Loucy (cell line): ENCODE measurements around the gene CBX8.
A peak's percentile ranks its signal among the peaks of the same experiment; 100 is the strongest.

Source experiments
- H2AFZ ChIP-seq: fragments of 200-600 bp; sonication (generic); 2 replicates; pipeline ENCODE4 v1.6.0; 2016; ENCODE audit warnings: antibody characterized with exemption, mild to moderate bottlenecking, low read length, moderate library complexity
- H3F3A ChIP-seq: fragments of 200-600 bp; 2 replicates; pipeline ENCODE4 v1.6.0; 2016; ENCODE audit warnings: antibody characterized with exemption, low read depth, mild to moderate bottlenecking
- H3K27me3 ChIP-seq: fragments of 200-600 bp; sonication (generic); 2 replicates; pipeline ENCODE4 v1.6.1; 2014; ENCODE audit warnings: low read length, mild to moderate bottlenecking; ENCODE audit not compliant: insufficient read depth, poor library complexity, severe bottlenecking
- H3K36me3 ChIP-seq: fragments of 200-600 bp; sonication (generic); 2 replicates; pipeline ENCODE4 v1.6.1; 2016; ENCODE audit warnings: low read length; ENCODE audit not compliant: insufficient read depth
- H3K4me1 ChIP-seq: fragments of 200-600 bp; sonication (generic); 2 replicates; pipeline ENCODE4 v1.5.1; 2014; ENCODE audit warnings: low read length, mild to moderate bottlenecking; ENCODE audit not compliant: insufficient read depth, poor library complexity, severe bottlenecking
- H3K4me2 ChIP-seq: fragments of 200-600 bp; sonication (generic); 2 replicates; pipeline ENCODE4 v1.6.0; 2014; ENCODE audit warnings: antibody characterized with exemption, low read length, low read depth, mild to moderate bottlenecking; ENCODE audit not compliant: poor library complexity, severe bottlenecking
- H3K4me3 ChIP-seq: fragments of 200-600 bp; sonication (generic); 2 replicates; pipeline ENCODE4 v1.5.1; 2014; ENCODE audit warnings: low read length, mild to moderate bottlenecking, mixed read lengths; ENCODE audit not compliant: poor library complexity, severe bottlenecking
- H3K79me2 ChIP-seq: fragments of 200-600 bp; sonication (generic); 2 replicates; pipeline ENCODE4 v1.6.1; 2014; ENCODE audit warnings: low read length; ENCODE audit not compliant: insufficient read depth
- H3K9ac ChIP-seq: fragments of 200-600 bp; sonication (generic); 2 replicates; pipeline ENCODE4 v1.6.0; 2014; ENCODE audit warnings: mild to moderate bottlenecking, low read depth, low read length, moderate library complexity; ENCODE audit not compliant: poor library complexity, severe bottlenecking
- H3K9me2 ChIP-seq: fragments of 200-600 bp; sonication (generic); replicated peaks from 2 replicates; pipeline ENCODE4 v1.6.1; 2016; ENCODE audit warnings: low read depth, low read length, mixed read lengths
- H3K9me3 ChIP-seq: fragments of 200-600 bp; sonication (generic); 2 replicates; pipeline ENCODE4 v1.6.1; 2014; ENCODE audit warnings: mild to moderate bottlenecking, antibody characterized with exemption, low read length, low read depth; ENCODE audit not compliant: insufficient read depth
- H4K20me1 ChIP-seq: fragments of 200-600 bp; sonication (generic); 2 replicates; pipeline ENCODE4 v1.6.0; 2014; ENCODE audit warnings: antibody characterized with exemption, low read length, mild to moderate bottlenecking; ENCODE audit not compliant: insufficient read depth, poor library complexity, severe bottlenecking
- EZH2phosphoT487 ChIP-seq: fragments of 200-600 bp; IDR thresholded peaks from 2 replicates; pipeline ENCODE4 v1.6.1; 2018; ENCODE audit warnings: antibody characterized with exemption, mild to moderate bottlenecking, moderate library complexity, borderline replicate concordance
- TF ChIP-seq, protein P1 (sequence below): fragments of 200-600 bp; sonication (generic); conservative IDR thresholded peaks from 2 replicates; pipeline ENCODE4 v1.5.1; 2014; ENCODE audit warnings: mild to moderate bottlenecking, antibody characterized with exemption, low read length

CBX8 gene

GRCh38 chr17:79796444-79796762 lies 474 bp downstream of the CBX8 start:
- no peak for TF ChIP-seq EZH2phosphoT487
- TF ChIP-seq, protein P1, sequence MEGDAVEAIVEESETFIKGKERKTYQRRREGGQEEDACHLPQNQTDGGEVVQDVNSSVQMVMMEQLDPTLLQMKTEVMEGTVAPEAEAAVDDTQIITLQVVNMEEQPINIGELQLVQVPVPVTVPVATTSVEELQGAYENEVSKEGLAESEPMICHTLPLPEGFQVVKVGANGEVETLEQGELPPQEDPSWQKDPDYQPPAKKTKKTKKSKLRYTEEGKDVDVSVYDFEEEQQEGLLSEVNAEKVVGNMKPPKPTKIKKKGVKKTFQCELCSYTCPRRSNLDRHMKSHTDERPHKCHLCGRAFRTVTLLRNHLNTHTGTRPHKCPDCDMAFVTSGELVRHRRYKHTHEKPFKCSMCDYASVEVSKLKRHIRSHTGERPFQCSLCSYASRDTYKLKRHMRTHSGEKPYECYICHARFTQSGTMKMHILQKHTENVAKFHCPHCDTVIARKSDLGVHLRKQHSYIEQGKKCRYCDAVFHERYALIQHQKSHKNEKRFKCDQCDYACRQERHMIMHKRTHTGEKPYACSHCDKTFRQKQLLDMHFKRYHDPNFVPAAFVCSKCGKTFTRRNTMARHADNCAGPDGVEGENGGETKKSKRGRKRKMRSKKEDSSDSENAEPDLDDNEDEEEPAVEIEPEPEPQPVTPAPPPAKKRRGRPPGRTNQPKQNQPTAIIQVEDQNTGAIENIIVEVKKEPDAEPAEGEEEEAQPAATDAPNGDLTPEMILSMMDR, result no peak

DNA sequence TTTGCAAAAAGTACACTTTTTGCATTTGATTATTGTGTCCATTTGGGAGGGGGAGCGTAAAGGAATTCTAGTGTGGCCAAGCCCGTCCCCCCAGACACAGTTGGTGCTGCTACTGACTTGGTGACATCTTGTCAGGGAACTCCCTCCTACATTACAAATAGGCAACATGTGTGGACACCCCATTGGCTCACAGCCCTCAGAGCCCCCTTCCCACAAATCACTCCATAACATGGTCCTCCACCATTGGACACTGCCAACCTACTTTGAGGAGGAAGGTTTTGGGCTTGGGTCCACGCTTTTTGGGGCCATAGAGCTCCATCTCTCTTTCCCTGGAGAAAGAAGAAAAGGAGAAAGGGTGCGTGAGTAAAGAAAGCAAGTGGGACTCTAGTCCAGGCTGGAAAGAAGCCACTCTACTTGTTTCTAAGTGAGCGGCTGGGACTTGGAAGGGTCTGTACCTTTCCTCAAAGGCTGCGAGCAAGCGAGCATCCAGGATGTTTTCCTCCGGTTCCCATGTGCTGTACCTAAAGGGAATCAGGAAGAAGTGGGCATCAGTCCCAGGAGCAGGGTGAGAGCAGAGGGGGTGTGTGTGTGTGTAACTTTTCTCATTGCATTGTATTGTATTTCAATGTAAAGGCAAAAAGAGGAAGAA lies 958 bp downstream of the CBX8 start:
- peak overlapping the region; percentile 91 for H3K4me3 ChIP-seq
- H3K79me2 ChIP-seq, result peaks cover 77% of the 10 kb centered on the region
- H2AFZ ChIP-seq, result no peak overlapping the region
- peak overlapping the region; percentile 90 for H3K9ac ChIP-seq
- no peaks in the 10 kb centered on the region for H3K27me3 ChIP-seq
- peaks cover 3% of the 10 kb centered on the region; the same call in 1 of the 2 replicates for H3F3A ChIP-seq
- H3K9me3 ChIP-seq, result no peaks in the 10 kb centered on the region
- H3K36me3 ChIP-seq, result peaks cover 8% of the 10 kb centered on the region; the same call in 1 of the 2 replicates
- TF ChIP-seq EZH2phosphoT487, result no peak
- TF ChIP-seq, protein P1, result no peak
- H3K4me2 ChIP-seq, result peak overlapping the region; percentile 94
- peaks cover 49% of the 10 kb centered on the region for H3K4me1 ChIP-seq
- H3K9me2 ChIP-seq, result no peaks in the 10 kb centered on the region
- peaks cover 35% of the 10 kb centered on the region for H4K20me1 ChIP-seq

More at GRCh38 chr17:79796444-79796762, 474 bp downstream of the CBX8 start:
- H4K20me1 ChIP-seq, result peaks cover 34% of the 10 kb centered on the region
- H3K27me3 ChIP-seq, result no peaks in the 10 kb centered on the region
- 0 out of 2 replicates have a peak overlapping the region, but pooled peaks have one; percentile 42 for H2AFZ ChIP-seq
- peaks cover 3% of the 10 kb centered on the region; the same call in 1 of the 2 replicates for H3F3A ChIP-seq
- H3K9me3 ChIP-seq, result no peaks in the 10 kb centered on the region
- H3K9ac ChIP-seq, result peak overlapping the region; percentile 90
- H3K36me3 ChIP-seq, result peaks cover 8% of the 10 kb centered on the region; the same call in 1 of the 2 replicates
- H3K4me3 ChIP-seq, result peak overlapping the region; percentile 91
- H3K4me2 ChIP-seq, result peak overlapping the region; percentile 94
- no peaks in the 10 kb centered on the region for H3K9me2 ChIP-seq
- H3K79me2 ChIP-seq, result peaks cover 75% of the 10 kb centered on the region
- peaks cover 52% of the 10 kb centered on the region for H3K4me1 ChIP-seq

- H3K79me2 ChIP-seq, result peaks cover 82% of the 10 kb centered on the region
- no peaks in the 10 kb centered on the region for H3K9me2 ChIP-seq
- H3K4me1 ChIP-seq, result peaks cover 52% of the 10 kb centered on the region
- H2AFZ ChIP-seq, result no peak overlapping the region
- peak overlapping the region; percentile 87 for H3K4me2 ChIP-seq
- peaks cover 8% of the 10 kb centered on the region; the same call in 1 of the 2 replicates for H3K36me3 ChIP-seq
- peak overlapping the region; percentile 42 for H3K9ac ChIP-seq
- H3F3A ChIP-seq, result peaks cover 3% of the 10 kb centered on the region; the same call in 1 of the 2 replicates
- H3K9me3 ChIP-seq, result no peaks in the 10 kb centered on the region
- H3K4me3 ChIP-seq, result peak overlapping the region; percentile 78
- TF ChIP-seq EZH2phosphoT487, result no peak
- TF ChIP-seq, protein P1, result no peak
- H4K20me1 ChIP-seq, result peaks cover 37% of the 10 kb centered on the region
- H3K27me3 ChIP-seq, result no peaks in the 10 kb centered on the region
Measured at GRCh38 chr17:79794659-79795511, 2.0 kb downstream of the CBX8 start.
